ENCODE measurements around the gene DMBT1. TPM values are rescaled to one million over a fixed set of nuclear protein-coding genes. Genes with fewer than 3 reads are reported as not detected.

The DMBT1 gene
- total RNA-seq, 1 donor from 2014 or later, result 0.08 TPM

DNA sequence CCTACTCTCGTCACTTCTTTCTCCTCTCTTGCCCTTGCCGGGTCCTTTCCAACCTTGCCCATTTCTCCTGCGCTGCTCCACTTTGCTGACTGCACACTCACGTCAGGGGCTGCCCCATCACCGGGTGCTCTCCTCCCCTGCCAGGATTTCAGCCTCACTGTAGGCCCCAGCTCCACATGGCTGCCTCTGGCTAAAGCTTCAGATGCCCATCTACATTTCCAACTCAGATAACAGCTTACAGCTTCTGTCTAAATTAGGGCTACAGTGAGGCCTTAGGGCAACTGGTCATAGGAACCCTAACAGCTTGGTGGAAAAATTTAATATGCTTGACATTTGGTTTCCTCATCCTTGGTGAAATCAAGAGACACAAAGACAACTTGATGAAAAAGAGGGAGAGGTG is 113.2 kb downstream of the DMBT1 start:
- DNase-seq (ENCODE audit: extremely low spot score, unreplicated experiment), result no peak
- Mint-ChIP-seq H3K27me3 (ENCODE audit: unreplicated experiment) (peaks cover 23% of the 10 kb centered on the region), H3K4me3 (ENCODE audit: unreplicated experiment) (no peak overlapping the region), H3K36me3 (ENCODE audit: unreplicated experiment) (no peaks in the 10 kb centered on the region), H3K9me3 (ENCODE audit: unreplicated experiment) (no peaks in the 10 kb centered on the region), H3K27ac (ENCODE audit: unreplicated experiment) (no peak overlapping the region), H3K4me1 (ENCODE audit: unreplicated experiment) (no peaks in the 10 kb centered on the region)
- TF ChIP-seq, protein P1, sequence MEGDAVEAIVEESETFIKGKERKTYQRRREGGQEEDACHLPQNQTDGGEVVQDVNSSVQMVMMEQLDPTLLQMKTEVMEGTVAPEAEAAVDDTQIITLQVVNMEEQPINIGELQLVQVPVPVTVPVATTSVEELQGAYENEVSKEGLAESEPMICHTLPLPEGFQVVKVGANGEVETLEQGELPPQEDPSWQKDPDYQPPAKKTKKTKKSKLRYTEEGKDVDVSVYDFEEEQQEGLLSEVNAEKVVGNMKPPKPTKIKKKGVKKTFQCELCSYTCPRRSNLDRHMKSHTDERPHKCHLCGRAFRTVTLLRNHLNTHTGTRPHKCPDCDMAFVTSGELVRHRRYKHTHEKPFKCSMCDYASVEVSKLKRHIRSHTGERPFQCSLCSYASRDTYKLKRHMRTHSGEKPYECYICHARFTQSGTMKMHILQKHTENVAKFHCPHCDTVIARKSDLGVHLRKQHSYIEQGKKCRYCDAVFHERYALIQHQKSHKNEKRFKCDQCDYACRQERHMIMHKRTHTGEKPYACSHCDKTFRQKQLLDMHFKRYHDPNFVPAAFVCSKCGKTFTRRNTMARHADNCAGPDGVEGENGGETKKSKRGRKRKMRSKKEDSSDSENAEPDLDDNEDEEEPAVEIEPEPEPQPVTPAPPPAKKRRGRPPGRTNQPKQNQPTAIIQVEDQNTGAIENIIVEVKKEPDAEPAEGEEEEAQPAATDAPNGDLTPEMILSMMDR (IDR thresholded peaks at IDR 0.05), result no peak

DNA sequence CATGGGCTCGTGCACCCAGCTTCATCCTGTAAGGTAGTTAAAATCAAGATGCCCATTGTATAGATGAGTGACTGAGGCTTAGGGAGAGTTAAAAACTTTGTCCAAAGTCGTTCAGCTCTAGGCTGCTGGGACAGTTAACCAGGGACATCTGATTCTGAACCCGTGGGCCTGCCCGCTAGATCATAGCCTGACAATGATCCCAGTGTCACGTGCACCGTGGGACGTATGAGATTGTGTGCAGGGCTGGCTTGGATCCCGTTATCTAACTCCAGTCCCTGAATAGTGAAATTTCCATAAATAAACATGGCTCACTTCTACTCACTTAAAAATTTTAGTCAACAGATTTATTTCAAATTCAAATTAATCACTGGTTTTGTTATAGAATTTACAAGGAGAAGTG is 114.2 kb downstream of the DMBT1 start:
- no peaks in the 10 kb centered on the region for H3K9me3 Mint-ChIP-seq (ENCODE audit: unreplicated experiment)
- no peaks in the 10 kb centered on the region for H3K4me1 Mint-ChIP-seq (ENCODE audit: unreplicated experiment)
- peaks cover 23% of the 10 kb centered on the region for H3K27me3 Mint-ChIP-seq (ENCODE audit: unreplicated experiment)
- no peak overlapping the region for H3K27ac Mint-ChIP-seq (ENCODE audit: unreplicated experiment)
- TF ChIP-seq, protein P1 (IDR thresholded peaks at IDR 0.05), result no peak
- DNase-seq (ENCODE audit: extremely low spot score, unreplicated experiment), result no peak
- H3K36me3 Mint-ChIP-seq (ENCODE audit: unreplicated experiment), result no peaks in the 10 kb centered on the region
- H3K4me3 Mint-ChIP-seq (ENCODE audit: unreplicated experiment), result no peak overlapping the region

DNA sequence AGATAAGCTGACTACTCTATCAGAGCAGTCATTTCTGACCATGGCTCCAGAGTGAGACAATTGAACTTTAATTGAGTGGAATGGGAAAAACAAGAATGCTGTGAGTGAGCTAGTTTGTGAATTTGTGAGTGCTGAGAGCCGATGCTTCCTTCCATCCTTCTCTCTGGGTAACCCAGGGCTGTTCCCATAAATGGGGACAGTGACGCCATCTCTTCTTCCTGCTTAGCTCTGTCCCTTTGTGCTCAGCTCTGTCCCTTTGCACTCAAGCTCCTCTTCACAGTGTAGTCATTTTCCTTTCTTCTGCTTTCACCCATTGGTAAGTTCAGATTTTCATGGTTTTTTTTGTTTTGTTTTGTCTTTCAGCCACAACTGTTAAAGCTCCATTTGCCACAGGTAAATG is 114.7 kb downstream of the DMBT1 start:
- H3K9me3 Mint-ChIP-seq (ENCODE audit: unreplicated experiment), result no peaks in the 10 kb centered on the region
- no peaks in the 10 kb centered on the region for H3K36me3 Mint-ChIP-seq (ENCODE audit: unreplicated experiment)
- H3K4me3 Mint-ChIP-seq (ENCODE audit: unreplicated experiment), result no peak overlapping the region
- H3K27me3 Mint-ChIP-seq (ENCODE audit: unreplicated experiment), result peaks cover 23% of the 10 kb centered on the region
- TF ChIP-seq, protein P1 (IDR thresholded peaks at IDR 0.05), result no peak
- H3K27ac Mint-ChIP-seq (ENCODE audit: unreplicated experiment), result no peak overlapping the region
- no peaks in the 10 kb centered on the region for H3K4me1 Mint-ChIP-seq (ENCODE audit: unreplicated experiment)
- DNase-seq (ENCODE audit: extremely low spot score, unreplicated experiment), result no peak

DNA sequence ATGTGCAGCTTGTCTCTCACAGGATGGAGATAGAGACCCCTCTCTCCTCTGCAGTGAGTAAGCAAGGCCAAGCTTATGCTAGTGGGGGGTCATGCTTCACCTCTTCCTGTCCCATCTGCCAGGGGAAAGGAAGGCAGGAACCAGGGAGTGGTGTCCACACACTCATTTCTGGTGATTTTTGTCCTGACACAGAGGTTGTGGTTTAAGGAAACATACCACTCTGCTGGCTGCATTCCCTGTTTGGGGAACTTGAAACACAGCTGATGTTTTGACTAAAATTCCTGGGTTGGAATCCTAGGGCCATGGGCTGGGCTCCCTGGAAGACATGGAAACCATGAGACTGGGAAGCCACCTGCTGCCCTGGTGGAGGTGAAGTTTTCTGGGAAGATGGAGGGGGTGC is 117.7 kb downstream of the DMBT1 start:
- Mint-ChIP-seq H3K4me1 (ENCODE audit: unreplicated experiment) (no peaks in the 10 kb centered on the region), H3K27me3 (ENCODE audit: unreplicated experiment) (peaks cover 18% of the 10 kb centered on the region), H3K4me3 (ENCODE audit: unreplicated experiment) (no peak overlapping the region), H3K27ac (ENCODE audit: unreplicated experiment) (no peak overlapping the region), H3K36me3 (ENCODE audit: unreplicated experiment) (no peaks in the 10 kb centered on the region), H3K9me3 (ENCODE audit: unreplicated experiment) (no peaks in the 10 kb centered on the region)
- no peak for DNase-seq (ENCODE audit: extremely low spot score, unreplicated experiment)
- TF ChIP-seq, protein P1 (IDR thresholded peaks at IDR 0.05), result no peak

GRCh38 chr10:122682522-122682921 is 122.0 kb downstream of the DMBT1 start:
- no peaks in the 10 kb centered on the region for H3K9me3 Mint-ChIP-seq (ENCODE audit: unreplicated experiment)
- H3K27me3 Mint-ChIP-seq (ENCODE audit: unreplicated experiment), result peaks cover 19% of the 10 kb centered on the region
- TF ChIP-seq, protein P1 (IDR thresholded peaks at IDR 0.05), result no peak
- H3K36me3 Mint-ChIP-seq (ENCODE audit: unreplicated experiment), result no peaks in the 10 kb centered on the region
- DNase-seq (ENCODE audit: extremely low spot score, unreplicated experiment), result no peak
- H3K27ac Mint-ChIP-seq (ENCODE audit: unreplicated experiment), result no peak overlapping the region
- H3K4me1 Mint-ChIP-seq (ENCODE audit: unreplicated experiment), result no peaks in the 10 kb centered on the region
- no peak overlapping the region for H3K4me3 Mint-ChIP-seq (ENCODE audit: unreplicated experiment)

Measured in osteocyte (in vitro differentiated cells).